HG02610 (cell line): Measurements from ENCODE around the gene PPP1R3G.

Experiments used
- ATAC-seq: cut with Tn5 transposase; IDR thresholded peaks from one replicate; pipeline ENCODE4 v1.9.1; 2021; ENCODE audit warnings: mild to moderate bottlenecking, moderate library complexity; ENCODE audit not compliant: unreplicated experiment

PPP1R3G gene

DNA sequence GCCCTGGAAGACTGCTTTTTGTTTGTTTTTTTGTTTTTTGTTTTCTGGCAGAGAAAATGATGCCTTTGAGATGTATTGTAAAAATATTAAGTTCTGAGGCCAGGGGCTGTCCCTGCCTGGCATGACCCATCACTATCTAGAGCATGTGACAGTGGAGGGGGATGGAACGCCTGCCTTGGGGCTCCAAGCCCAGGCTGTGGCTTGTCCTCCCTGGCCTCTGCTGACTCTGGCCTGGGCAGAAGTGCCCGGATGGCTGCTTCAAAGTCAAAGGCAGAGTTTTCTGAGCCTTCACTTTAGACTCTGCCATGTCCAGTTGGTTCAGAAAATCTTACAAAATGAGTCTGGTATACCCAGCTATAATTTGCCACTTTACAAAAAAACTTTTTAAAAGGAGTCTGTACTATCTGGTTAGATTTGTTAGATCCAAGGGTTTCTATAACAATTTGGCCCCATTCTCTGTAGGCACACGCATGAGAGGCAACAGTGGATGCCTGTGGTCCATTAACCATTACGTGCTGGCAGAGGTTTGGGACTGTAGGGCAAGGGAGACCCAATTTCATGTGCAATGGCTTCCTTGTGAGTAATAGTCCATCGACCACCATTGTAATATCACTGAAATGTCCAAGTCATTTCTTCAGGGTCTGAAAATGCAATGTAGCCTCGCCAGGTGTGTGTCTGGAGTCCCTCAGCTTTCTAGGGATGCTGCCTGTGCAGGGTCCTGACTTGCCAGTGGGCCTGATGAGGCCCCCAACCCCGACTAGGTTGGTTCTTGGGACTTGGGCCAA is 8.3 kb downstream of the PPP1R3G start:
- ATAC-seq: no peak

DNA sequence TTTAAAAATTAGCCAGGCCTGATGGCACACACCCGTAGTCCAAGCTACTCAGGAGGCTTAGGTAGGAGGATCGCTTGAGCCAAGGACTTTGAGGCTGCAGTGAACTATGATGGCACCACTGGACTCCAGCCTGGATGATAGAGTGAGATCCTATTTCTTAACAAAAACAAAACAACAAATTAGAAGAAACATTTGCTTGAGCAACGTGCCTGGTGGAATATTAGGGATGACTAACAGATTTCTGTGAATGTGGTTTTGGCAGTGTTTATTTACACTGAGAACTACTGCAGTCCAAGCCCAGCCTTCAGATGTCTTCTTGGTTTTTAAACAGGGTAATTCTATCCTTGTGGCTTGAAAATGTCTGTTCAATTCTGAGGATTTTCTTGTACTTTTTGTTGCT is 9.2 kb downstream of the PPP1R3G start:
- ATAC-seq: no peak

DNA sequence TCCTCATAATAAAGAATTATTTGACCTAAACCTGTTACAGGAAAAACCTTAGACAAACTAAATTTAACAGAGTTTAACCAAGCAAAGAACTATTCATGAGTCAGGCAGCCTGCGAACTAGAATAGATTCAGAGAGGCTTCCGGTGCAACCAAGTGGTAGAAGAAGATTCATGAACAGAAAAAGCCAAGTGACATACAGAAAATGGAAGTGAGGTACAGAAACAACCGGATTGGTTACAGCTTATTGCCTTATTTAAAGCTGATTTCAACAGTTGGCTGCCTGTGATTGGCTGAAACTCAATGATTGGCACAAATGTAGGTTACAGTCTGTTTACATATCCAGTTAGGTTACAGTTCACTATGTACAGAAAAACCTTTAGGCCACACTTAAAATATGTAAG is 10.1 kb downstream of the PPP1R3G start:
- peak; percentile 59 for ATAC-seq

GRCh38 chr6:5096482-5096881 is 11.3 kb downstream of the PPP1R3G start:
- ATAC-seq: no peak

DNA sequence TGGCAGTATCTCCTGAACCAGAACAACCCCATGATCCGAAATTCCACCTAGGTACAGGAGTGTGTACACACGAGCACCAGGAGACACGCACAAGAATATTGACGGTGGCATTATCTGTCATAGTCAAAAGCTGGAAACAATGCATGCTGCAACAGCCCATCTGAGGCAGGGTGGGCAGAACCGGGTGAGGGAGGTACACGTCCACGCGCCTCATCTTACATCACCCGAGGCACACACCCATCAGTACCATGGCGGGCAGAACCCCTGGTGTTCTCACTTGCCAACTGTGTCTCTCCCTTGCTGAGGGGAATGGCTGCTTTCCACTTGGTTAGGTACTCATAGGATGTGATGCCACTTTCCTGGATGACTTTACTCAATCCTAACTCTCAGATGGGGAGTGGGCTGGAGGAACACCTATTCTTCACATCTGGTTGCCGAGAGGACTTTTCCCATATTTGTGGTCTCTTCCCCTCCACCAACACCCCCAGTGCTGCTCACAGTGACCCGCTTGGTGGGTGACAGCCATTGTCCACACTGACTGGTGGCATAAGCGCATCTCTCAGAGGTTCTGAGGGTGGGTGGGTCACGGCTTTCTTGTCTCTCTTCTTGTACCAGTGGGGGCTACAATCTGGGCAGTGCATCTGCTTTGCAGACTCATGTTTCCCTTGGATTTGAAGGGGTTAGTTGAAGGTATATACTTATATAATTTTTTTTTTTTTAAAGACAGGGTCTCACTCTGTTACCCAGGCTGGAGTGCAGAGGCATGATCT is 13.5 kb downstream of the PPP1R3G start:
- ATAC-seq: no peak

DNA sequence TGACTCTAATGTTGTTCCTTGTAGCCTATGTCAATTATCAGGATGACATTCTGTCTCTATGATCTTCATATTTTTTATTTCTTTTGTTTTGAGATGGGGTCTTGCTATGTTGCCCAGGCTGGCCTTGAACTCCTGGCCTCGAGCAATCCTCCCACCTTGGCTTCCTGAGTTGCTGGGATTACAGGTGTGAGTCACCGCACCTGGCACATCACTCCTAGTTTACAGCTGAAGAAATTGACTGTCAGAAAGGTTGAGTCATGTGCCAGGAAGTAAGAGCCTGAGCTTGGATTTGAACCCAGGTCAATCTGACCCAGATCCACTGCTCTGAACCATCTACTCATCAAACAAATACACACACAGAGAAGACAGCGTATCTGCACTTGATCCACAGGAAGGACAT is 14.4 kb downstream of the PPP1R3G start:
- ATAC-seq: no peak

- ATAC-seq: no peak
Observed at GRCh38 chr6:5100806-5101205, 15.7 kb downstream of the PPP1R3G start.

- ATAC-seq: no peak
Observed at GRCh38 chr6:5102267-5102970, 17.3 kb downstream of the PPP1R3G start.

- no peak for ATAC-seq
Observed at GRCh38 chr6:5103250-5103649, 18.1 kb downstream of the PPP1R3G start.

GRCh38 chr6:5104667-5105066 is 19.5 kb downstream of the PPP1R3G start:
- no peak for ATAC-seq

- no peak for ATAC-seq
Observed at GRCh38 chr6:5105146-5105545, 20.0 kb downstream of the PPP1R3G start.

- ATAC-seq: no peak
Observed at GRCh38 chr6:5107341-5107740, 22.2 kb downstream of the PPP1R3G start.

GRCh38 chr6:5108068-5108467 is 22.9 kb downstream of the PPP1R3G start:
- no peak for ATAC-seq

DNA sequence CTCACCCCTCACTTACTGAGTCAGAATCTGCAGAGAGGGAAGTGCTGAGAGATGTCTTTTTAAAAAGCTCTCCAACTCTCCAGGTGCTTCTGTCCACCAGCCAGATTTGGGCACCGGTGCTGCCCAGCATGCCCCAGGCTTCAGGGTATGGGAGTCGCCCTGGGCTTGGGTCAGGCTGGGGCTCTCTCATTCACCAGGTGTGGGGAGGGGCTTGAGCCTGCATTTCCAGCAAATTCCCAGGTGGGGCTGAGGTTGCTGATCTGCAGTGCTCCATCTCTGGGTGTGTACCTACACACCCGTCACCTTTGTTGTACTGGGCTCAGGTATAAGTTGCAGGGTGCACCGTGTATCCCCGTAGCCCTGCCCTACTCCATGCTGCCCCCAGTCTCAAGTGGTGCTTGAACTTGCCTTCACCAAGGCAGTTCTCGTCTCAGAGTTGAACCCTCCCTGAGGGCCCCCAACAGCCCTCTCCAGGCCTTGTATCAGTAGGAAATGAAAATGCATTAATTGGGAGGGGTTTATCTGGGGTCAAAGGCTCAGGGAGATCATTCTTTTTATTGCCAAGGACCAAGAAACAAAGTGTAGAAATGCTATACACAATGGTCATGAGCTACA is 23.5 kb downstream of the PPP1R3G start:
- no peak for ATAC-seq

- ATAC-seq: no peak
Observed at GRCh38 chr6:5109436-5109835, 24.3 kb downstream of the PPP1R3G start.

DNA sequence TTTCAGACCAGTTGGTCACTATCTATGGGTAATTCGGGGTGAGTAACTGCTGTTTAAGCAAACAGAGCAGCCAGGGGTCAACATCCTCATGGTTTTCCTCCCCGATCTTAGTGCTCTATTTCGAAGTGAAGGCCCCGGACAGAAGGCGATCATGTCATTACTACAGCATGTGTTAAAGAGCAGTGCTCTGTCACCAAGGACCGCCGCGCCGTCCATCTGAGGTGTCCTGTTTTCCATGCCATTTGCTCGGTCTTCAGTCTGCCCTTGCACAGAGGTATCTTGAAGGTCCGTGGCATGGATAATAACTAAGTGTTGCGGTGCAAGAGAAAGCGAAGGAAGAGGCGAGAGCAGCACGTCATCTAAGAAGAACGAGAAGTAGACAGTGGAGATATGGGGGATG is 25.1 kb downstream of the PPP1R3G start:
- no peak for ATAC-seq

- no peak for ATAC-seq
Observed at GRCh38 chr6:5111626-5112025, 26.5 kb downstream of the PPP1R3G start.

- no peak for ATAC-seq
Observed at GRCh38 chr6:5112066-5112799, 27.1 kb downstream of the PPP1R3G start.

DNA sequence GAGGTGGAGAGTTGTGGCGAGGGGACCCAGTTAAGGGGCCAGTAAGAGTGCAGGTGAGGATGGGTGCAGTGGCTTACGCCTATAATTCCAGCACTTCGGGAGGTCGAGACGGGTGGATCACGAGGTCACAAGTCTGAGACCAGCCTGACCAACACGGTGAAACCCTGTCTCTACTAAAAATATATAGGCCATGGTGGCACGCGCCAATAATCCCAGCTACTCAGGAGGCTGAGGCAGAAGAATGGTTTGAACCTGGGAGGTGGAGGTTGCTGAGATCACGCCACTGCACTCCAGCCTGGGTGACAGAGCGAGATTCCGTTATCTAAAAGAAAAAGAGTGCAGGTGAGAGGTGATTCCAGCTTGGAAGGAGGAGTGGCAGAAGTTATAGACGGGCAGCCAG is 28.0 kb downstream of the PPP1R3G start:
- ATAC-seq: no peak

DNA sequence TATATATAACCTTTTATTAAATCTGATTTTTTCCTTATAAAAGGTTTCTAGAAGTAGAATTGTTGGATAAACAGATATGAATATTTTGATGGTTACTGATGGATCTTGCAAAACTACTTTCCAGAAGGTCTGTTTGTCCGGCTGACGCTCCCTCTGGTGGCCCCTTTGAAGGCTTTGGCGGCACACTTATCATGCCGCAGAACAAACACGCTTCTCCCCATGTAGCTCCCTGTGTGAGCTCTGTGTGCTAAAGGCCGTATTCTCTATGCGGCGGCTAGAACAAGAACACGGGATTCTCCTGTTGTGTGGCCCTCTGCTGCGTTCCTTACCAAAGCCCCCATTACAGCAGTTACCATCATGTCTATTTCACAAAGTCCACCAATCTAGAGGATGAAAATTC is 30.0 kb downstream of the PPP1R3G start:
- ATAC-seq: no peak
